Transverse colon (tissue), 4 donors: ENCODE measurements around the gene SKA1.

Source experiments
- POLR2AphosphoS5 ChIP-seq, 3 donors: sonication (generic); formaldehyde crosslinking; IDR thresholded peaks; one replicate each; pipeline ENCODE4 v1.6.1; 2016; ENCODE audit warnings: antibody characterized with exemption in 3 of 3
- TF ChIP-seq, protein P1 (sequence below), 5 experiments: fragments of 200-600 bp in 3 of 5; fragments of 450-650 bp in 2 of 5; sonication (generic) in 3 of 5; IDR thresholded peaks; 1 replicate in 2 of 5; 2 replicates in 3 of 5; pipeline ENCODE4 v1.5.1; 2016 to 2017; ENCODE audit warnings: antibody characterized with exemption in 5 of 5, inconsistent platforms in 3 of 5, mild to moderate bottlenecking in 2 of 5, moderate library complexity in 1 of 5

DNA sequence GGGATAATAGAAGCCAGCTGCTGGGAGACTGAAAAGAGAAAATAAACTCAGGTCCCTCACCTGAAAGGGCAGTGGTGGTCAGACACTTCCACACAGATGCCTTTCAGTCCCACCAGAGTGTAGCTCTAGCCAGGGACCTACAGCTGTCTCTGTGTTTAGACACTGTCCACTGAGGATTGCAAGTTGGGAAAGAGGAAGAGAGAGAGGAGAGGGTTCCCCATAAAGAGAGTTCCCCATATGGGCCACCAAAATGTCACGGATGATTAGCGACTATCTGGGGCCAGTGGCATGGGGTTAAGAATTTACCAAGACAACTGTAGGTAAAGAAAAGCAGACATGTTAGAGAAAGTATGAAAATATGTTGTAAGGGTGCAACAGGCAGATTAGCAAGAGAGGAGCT lies 36.7 kb upstream of the SKA1 start:
- TF ChIP-seq, protein P1, sequence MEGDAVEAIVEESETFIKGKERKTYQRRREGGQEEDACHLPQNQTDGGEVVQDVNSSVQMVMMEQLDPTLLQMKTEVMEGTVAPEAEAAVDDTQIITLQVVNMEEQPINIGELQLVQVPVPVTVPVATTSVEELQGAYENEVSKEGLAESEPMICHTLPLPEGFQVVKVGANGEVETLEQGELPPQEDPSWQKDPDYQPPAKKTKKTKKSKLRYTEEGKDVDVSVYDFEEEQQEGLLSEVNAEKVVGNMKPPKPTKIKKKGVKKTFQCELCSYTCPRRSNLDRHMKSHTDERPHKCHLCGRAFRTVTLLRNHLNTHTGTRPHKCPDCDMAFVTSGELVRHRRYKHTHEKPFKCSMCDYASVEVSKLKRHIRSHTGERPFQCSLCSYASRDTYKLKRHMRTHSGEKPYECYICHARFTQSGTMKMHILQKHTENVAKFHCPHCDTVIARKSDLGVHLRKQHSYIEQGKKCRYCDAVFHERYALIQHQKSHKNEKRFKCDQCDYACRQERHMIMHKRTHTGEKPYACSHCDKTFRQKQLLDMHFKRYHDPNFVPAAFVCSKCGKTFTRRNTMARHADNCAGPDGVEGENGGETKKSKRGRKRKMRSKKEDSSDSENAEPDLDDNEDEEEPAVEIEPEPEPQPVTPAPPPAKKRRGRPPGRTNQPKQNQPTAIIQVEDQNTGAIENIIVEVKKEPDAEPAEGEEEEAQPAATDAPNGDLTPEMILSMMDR (IDR thresholded peaks at IDR 0.05): no peak
- no peak for TF ChIP-seq POLR2AphosphoS5 (IDR thresholded peaks at IDR 0.05)
